ENCODE data around the gene INSIG1. TPM values are rescaled to one million over a fixed set of nuclear protein-coding genes. Genes with fewer than 3 reads are reported as not detected.
A peak's percentile ranks its signal among the peaks of the same experiment; 100 is the strongest.

The INSIG1 gene
- 100 to 1,000 TPM; 145 to 164 TPM for total RNA-seq

DNA sequence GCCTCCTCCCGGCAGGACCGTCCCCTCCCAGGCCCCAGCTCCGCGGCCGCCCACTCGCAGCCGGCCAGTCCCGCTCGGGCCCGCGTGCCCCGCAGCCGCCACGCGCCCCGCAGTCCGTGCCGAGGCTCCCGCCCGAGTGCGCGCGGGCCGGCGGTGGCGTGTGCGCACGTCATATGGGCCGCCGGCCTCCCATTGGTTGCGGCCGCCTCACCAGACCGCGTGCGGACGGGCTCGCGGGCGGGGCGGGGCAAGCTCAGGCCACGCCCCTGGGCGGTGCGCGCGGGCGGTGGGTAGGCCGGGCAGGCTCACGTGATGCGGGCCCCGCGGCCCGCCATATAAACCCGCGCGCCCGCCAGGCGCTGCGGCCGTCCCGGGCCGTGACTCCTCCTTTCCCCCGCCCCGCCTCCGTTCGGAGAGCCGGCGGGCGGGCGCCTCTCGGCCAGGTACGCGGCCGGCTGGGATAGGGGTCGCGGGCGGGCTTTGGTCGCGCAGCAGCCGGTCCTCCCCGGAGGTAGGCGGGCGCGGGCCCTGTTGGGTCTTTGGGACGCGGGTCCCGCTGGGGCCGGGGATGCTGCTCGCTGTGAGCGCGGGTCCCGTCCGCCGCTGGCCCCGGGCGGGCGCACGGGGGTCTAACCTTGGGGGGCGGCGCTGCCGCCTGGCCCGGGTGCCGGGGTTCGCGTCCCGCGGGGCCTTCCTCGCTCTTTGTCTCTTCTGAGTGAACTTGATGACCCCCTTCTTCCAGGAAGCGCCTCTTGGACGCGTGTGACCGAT is at the start of gene INSIG1:
INSIG1 (plus strand) TSS at position 362 of the 771 bp plus-strand sequence; CDS start at position 770, 408 bp downstream.
- H3K4me3 Mint-ChIP-seq = peak within 1 kb of the TSS; percentile 88
- H3K9me3 Mint-ChIP-seq (ENCODE audit: low read depth) = no peaks in the 10 kb centered on the region
- H3K36me3 Mint-ChIP-seq = peaks cover 51% of the 10 kb centered on the region
- H3K27me3 Mint-ChIP-seq = peaks cover under 1% of the 10 kb centered on the region
- H3K27ac Mint-ChIP-seq = peak within 1 kb of the TSS; percentile 97
- ATAC-seq (peak; percentile 54), DNase-seq (peak; percentile 90)
- CTCF ChIA-PET = interaction anchor here (0.6 to 4.7 kb wide), 11 partner anchors 13 to 370 kb away, joined by 3 to 35 read pairs (median 10); partner anchors contain the start of gene PAXIP1
- peaks cover 49% of the 10 kb centered on the region for H3K4me1 Mint-ChIP-seq

DNA sequence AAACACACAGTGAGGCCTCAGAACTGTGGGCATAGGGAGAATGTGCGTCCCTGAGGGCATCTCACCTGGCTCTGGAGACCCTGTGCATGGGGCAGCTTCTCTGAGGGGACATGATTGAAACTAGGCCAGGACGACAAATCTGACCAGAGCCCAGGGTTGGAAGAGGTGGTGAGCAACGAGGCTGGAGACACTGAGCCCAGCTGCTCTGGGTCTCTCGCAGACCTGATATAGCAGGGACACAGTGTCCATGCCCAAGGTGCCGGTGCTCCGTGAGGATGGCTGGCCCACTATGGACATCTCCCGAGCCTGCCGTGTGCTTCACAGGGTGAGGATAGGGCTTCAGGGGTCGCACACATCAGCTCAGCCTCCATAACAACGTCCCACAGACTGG is 49.3 kb upstream of the INSIG1 start:
- no peak overlapping the region for H3K4me3 Mint-ChIP-seq
- no peak overlapping the region for H3K27ac Mint-ChIP-seq
- H3K4me1 Mint-ChIP-seq = no peaks in the 10 kb centered on the region
- CTCF ChIA-PET = no interaction called here
- no peak for ATAC-seq
- no peak for DNase-seq
- peaks cover 26% of the 10 kb centered on the region for H3K27me3 Mint-ChIP-seq
- no peaks in the 10 kb centered on the region for H3K36me3 Mint-ChIP-seq
- H3K9me3 Mint-ChIP-seq (ENCODE audit: low read depth) = no peaks in the 10 kb centered on the region

DNA sequence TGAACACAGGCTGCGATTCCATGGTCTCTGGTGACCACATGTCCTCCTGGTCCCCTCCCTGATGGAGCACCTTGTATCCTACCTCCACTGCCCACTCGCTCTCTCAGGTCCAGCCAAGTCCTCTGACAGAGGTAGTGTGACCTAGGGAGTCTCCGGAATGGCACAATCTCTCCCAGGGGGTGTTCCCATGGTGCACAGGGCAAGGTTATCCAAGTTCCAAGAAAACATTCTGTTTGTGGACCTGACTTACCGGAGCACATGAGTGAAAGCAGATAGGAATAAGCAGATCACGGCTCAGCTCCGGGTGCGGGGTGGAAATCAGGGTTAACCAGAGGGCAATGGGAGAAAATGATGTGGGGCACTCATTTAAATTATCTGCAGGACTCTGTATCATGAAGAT is 45.8 kb upstream of the INSIG1 start:
- ATAC-seq (no peak), DNase-seq (no peak)
- no peak overlapping the region for H3K4me3 Mint-ChIP-seq
- no peaks in the 10 kb centered on the region for H3K36me3 Mint-ChIP-seq
- no peaks in the 10 kb centered on the region for H3K4me1 Mint-ChIP-seq
- H3K9me3 Mint-ChIP-seq (ENCODE audit: low read depth) = no peaks in the 10 kb centered on the region
- H3K27ac Mint-ChIP-seq = no peak overlapping the region
- H3K27me3 Mint-ChIP-seq = peaks cover 30% of the 10 kb centered on the region
- CTCF ChIA-PET = interaction anchor here (0.8 kb wide), 1 partner anchor 52 kb away, joined by 3 read pairs; no protein-coding TSS in a partner anchor

DNA sequence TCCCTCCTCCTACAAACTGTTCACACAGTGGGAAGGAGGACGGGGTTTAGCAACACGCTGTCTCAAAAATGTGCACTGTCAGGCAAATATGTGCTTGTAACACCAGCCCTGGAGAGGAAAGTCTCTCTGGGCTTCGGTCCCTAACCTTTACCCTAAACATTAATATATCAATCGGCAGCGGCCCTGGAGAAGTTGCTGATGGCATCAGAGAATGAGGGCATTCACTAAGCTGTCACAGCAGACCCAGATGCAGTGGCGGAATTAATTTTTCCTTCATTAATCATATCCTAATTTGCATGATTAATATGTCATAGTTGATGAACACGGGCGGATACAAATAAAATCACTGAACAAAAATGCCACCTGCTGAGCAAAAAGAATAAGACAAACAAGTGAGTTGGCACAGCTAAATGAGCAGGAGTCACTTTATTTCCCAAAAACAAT is 45.2 kb upstream of the INSIG1 start:
- Mint-ChIP-seq H3K9me3 (ENCODE audit: low read depth) (no peaks in the 10 kb centered on the region), H3K4me1 (no peaks in the 10 kb centered on the region), H3K36me3 (no peaks in the 10 kb centered on the region), H3K27me3 (peaks cover 32% of the 10 kb centered on the region), H3K4me3 (no peak overlapping the region), H3K27ac (no peak overlapping the region)
- DNase-seq (no peak), ATAC-seq (no peak)
- CTCF ChIA-PET = no interaction called here

DNA sequence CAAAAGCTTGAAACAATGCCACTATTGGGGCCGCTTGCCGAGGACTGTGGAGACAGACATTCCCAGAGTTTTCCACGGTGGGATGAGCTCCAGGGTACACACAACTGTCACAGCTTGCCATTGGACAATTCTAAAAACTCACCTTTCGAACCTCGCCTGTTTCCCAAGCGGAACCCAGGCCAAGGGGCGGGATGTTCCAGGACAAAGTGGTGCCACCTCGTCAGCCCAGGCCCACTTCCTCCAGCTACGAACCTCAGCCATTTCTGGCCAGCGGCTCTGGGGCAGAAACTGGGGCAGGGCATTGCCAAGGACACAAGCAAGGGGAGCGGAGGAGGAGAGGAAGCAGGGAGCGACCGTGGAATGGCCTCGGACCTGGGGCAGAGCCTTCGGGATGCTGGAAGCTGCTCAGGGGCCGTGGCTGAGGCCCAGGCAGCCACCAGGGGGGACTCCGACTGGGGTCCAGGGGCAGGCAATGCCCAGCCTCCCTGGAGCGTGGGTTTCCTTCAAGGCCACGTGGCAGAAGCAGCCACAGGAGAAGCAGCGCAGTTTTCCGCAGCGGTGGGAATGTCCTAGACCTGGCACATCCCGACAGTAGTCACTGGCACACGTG is 44.7 kb upstream of the INSIG1 start:
- Mint-ChIP-seq H3K9me3 (ENCODE audit: low read depth) (no peaks in the 10 kb centered on the region), H3K4me3 (no peak overlapping the region), H3K36me3 (no peaks in the 10 kb centered on the region)

DNA sequence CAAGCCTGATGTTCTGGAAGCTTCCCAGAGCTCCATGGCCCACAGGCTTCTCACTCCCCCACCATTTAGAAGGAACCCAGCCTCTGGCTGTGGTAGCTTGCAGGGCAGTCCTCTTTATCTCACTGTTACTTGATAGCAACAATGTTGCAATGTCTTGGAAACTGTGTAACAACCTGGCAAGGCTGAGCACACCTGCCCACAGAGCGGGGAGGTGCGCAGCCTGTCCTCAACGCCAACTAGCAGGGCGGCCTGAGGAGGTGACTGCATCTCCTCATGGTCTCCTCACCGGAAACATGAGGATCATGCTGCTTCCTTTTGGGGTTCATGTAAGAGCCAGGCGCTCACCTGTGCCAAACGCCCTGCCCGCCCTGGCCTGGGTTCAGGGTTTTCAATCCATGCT is 43.7 kb upstream of the INSIG1 start:
- Mint-ChIP-seq H3K27me3 (peaks cover 32% of the 10 kb centered on the region), H3K27ac (no peak overlapping the region), H3K36me3 (no peaks in the 10 kb centered on the region), H3K4me1 (no peaks in the 10 kb centered on the region), H3K9me3 (ENCODE audit: low read depth) (no peaks in the 10 kb centered on the region), H3K4me3 (no peak overlapping the region)
- ATAC-seq (no peak), DNase-seq (no peak)
- CTCF ChIA-PET = no interaction called here

More for the DNA sequence above, 44.7 kb upstream of the INSIG1 start:
- no peaks in the 10 kb centered on the region for H3K4me1 Mint-ChIP-seq
- CTCF ChIA-PET = no interaction called here
- ATAC-seq (no peak), DNase-seq (no peak)
- no peak overlapping the region for H3K27ac Mint-ChIP-seq
- H3K27me3 Mint-ChIP-seq = peaks cover 32% of the 10 kb centered on the region

DNA sequence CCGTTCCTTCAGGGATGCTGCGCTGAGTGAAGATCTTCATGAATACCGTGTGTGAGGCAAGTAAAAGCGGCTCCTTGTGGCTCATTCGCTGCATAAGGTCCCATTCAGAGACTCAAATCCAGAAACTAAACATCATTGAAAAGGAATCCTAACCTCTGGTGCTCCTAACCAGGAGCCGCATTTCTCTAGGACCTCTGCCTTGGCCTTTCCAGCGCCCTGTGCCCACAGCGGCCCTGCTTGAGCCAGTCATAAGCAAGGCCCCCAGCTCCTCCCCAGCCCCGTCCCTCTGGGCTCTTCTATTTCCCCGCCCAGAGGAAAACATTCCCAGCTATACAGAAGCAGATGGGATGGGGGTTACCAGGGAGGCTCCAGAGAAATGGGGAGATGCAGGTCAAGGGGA is 42.6 kb upstream of the INSIG1 start:
- H3K27ac Mint-ChIP-seq = no peak overlapping the region
- no peaks in the 10 kb centered on the region for H3K9me3 Mint-ChIP-seq (ENCODE audit: low read depth)
- no peak for DNase-seq
- CTCF ChIA-PET = no interaction called here
- no peak for ATAC-seq
- peaks cover 32% of the 10 kb centered on the region for H3K27me3 Mint-ChIP-seq
- H3K4me1 Mint-ChIP-seq = no peaks in the 10 kb centered on the region
- no peaks in the 10 kb centered on the region for H3K36me3 Mint-ChIP-seq
- H3K4me3 Mint-ChIP-seq = no peak overlapping the region

DNA sequence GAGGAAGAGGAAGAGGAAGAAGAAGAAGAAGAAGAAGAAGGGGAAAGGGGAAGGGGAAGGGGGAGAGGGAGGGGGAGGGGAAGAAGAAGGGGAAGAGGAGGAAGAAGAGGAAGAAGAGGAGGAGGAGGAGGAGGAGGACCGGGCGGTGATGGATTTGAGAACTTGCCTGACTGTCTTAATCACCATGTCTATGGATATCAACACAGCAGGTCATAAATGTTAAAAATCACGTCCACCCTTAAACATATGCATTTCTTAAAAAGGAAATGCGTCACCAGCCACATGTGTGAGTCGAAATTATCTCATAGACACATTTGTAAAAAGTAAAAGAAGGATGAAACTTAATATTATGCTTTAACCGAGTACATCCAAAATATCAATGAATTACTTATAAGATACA is 42.1 kb upstream of the INSIG1 start:
- H3K27ac Mint-ChIP-seq = no peak overlapping the region
- H3K4me1 Mint-ChIP-seq = no peaks in the 10 kb centered on the region
- H3K9me3 Mint-ChIP-seq (ENCODE audit: low read depth) = no peaks in the 10 kb centered on the region
- no peak for DNase-seq
- H3K27me3 Mint-ChIP-seq = peaks cover 34% of the 10 kb centered on the region
- ATAC-seq = no peak
- CTCF ChIA-PET = no interaction called here
- no peak overlapping the region for H3K4me3 Mint-ChIP-seq
- H3K36me3 Mint-ChIP-seq = no peaks in the 10 kb centered on the region

DNA sequence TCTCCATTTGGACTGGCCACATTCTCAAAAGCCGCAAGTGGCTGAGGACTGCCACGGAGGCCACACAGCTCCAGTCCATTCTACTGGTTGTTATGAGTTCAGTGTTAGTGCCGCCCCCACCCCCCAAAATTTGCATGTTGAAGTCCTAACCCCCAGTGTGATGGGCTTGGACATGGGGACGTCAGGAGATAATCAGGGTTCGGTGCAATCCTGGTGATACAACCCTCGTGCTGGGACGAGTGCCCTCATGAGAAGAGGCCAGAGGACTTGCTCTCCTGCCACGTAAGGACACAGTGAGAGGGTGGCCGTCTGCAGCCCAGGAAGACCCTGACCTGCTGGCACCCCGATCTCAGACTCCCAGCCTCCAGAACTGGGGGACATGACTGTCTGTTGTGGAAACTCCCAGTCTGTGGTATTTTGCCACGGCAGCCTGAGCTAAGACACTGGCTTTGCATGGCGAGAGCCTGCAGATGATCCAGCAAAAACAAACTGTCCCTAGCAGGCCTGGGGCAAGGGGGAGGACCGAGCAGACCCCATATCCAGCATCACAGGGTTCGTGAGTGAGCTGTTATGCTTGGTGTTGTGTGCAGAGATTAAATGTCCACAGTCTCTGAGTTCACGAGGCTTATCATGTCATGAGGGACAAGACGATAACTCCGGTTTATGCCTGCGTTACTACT is 41.5 kb upstream of the INSIG1 start:
- Mint-ChIP-seq H3K27ac (no peak overlapping the region), H3K9me3 (ENCODE audit: low read depth) (no peaks in the 10 kb centered on the region), H3K36me3 (no peaks in the 10 kb centered on the region), H3K4me3 (no peak overlapping the region), H3K27me3 (peaks cover 40% of the 10 kb centered on the region), H3K4me1 (no peaks in the 10 kb centered on the region)
- CTCF ChIA-PET = no interaction called here
- DNase-seq (no peak), ATAC-seq (no peak)

DNA sequence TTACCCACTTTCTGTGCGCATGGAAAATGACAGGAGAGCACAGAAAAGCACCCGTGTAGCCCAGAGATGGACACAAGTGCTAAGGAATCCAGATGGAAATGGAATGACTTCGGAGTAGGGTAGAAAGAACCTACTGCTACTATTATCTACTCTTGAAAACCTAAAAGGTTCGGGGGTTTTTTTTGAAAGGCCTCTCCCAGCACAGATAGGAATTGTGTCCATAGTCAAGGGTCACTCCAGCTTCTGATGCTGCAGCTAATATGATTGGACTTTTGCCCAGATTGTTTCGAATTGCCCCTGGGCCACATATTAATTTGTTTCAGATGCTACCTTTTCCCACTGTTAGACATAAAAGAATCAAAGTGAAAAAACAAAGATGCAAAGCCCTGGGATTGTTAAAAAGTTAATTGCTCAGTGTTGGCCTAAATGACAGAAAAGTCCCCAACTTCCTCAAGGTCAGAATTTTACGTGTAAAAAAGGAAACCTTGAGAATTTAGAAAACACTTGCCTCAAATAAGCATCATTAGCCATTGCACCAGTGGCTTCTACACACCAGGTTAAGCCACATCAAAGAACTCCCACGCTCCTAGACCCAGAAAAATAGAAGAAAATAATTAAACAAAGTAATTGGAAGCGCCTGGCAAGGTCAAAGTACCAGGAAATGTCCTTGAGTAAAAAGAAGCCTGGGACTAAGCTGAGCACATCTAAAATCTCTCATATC is 40.8 kb upstream of the INSIG1 start:
- CTCF ChIA-PET = no interaction called here
- Mint-ChIP-seq H3K36me3 (no peaks in the 10 kb centered on the region), H3K4me3 (no peak overlapping the region), H3K4me1 (no peaks in the 10 kb centered on the region), H3K27me3 (peaks cover 37% of the 10 kb centered on the region), H3K9me3 (ENCODE audit: low read depth) (no peaks in the 10 kb centered on the region), H3K27ac (no peak overlapping the region)
- ATAC-seq = no peak
- DNase-seq = no peak

DNA sequence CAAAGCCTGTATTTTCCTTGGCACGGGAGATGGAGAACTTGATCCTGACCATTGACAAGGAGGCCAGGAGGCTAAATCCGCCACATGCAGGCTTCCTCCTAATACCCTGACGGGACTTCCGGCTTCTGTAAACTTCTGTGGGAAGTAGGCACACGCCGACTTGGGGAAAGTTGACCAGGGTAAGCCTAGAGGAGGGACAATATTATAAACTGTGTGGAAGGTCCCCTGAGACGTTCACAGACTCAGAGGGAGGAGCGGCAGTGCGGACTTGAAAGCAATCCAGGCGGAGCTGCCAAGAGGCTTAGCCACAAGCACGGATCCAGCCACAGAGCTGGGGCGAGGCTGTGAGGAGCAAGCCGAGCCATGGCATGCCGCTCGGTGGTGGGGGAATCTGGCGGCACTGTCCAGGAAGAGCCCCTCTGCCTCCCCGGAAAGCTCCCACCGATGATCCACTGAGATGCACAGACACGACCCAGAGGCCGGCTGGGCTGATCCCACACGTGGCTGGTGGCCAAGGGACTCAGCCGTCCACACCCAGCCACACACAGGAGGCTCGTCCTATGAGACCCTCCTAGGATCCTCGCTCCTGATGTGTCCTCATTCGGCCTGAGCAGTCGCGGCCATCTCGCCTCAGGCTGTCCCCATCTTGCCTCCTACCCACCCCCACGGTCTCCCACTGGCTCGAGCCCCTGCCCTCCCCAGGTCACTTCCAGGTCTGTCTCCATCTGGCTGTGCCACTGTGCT is 40.0 kb upstream of the INSIG1 start:
- Mint-ChIP-seq H3K27ac (no peak overlapping the region), H3K27me3 (peaks cover 35% of the 10 kb centered on the region), H3K4me1 (no peaks in the 10 kb centered on the region), H3K9me3 (ENCODE audit: low read depth) (no peaks in the 10 kb centered on the region), H3K4me3 (no peak overlapping the region), H3K36me3 (no peaks in the 10 kb centered on the region)
- no peak for DNase-seq
- CTCF ChIA-PET = no interaction called here
- ATAC-seq = no peak

DNA sequence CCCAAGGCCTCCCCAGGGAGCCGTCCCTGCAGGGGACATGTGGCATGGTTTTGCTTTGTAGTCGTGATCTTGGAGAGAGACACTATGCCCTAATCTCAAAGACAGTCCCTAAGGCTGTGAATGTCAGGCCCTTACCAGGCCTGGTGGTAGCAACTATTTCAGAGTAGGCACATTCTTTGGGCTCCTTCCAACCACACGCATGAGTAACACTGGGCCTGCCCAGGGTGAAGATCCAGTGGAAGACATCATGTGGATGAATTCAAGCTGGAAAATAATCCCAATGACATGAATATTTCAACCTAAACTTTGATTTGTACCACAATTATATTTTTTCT is 39.5 kb upstream of the INSIG1 start:
- Mint-ChIP-seq H3K4me3 (no peak overlapping the region), H3K27ac (no peak overlapping the region), H3K27me3 (peaks cover 31% of the 10 kb centered on the region), H3K9me3 (ENCODE audit: low read depth) (no peaks in the 10 kb centered on the region), H3K36me3 (no peaks in the 10 kb centered on the region), H3K4me1 (no peaks in the 10 kb centered on the region)
- DNase-seq (no peak), ATAC-seq (no peak)
- CTCF ChIA-PET = no interaction called here

Measured in activated CD8-positive, alpha-beta memory T cell treated with anti-CD3 and anti-CD28 coated beads, Interleukin-2, amount 10 ng/mL, durations not matched to agents 7 days and 5 days (primary cell).